Kidney (tissue), 14 donors: Measurements from ENCODE around the gene S100A5. TPM values are rescaled to one million over a fixed set of nuclear protein-coding genes. Genes with fewer than 3 reads are reported as not detected.
"Not testable (repeated sequence)": the region's sequence is repeated elsewhere in the genome, so short reads cannot be mapped to it uniquely, and the experiment has no call there.

Source experiments
- DNase-seq, 5 donors: peaks; one replicate each; pipeline ENCODE4 v3.0.0-alpha.2; 2013 to 2020
- FAIRE-seq: peaks from 2 replicates; lab custom pipeline; 2012; peaks lifted over from hg19 to GRCh38; lab: Jason Lieb, UNC
- H3K27ac ChIP-seq, 2 donors: one replicate each; pipeline ENCODE4 v1.7.0; 2013; ENCODE audit warnings: low read depth in 2 of 2, low read length in 2 of 2, inconsistent platforms in 1 of 2
- H3K27me3 ChIP-seq: one replicate; pipeline ENCODE4 v1.7.1; 2013; ENCODE audit warnings: low read length, inconsistent platforms; ENCODE audit not compliant: control insufficient read depth, insufficient read depth
- H3K36me3 ChIP-seq, 3 donors: one replicate each; pipeline versions ENCODE4 v1.7.0 to v1.7.1; 2013; ENCODE audit warnings: low read length in 3 of 3, control low read depth in 1 of 3, inconsistent platforms in 1 of 3; ENCODE audit not compliant: insufficient read depth in 3 of 3, control insufficient read depth in 2 of 3
- H3K4me1 ChIP-seq, 3 donors: one replicate each; pipeline versions ENCODE4 v1.7.0 to v1.7.1; 2013; ENCODE audit warnings: low read length in 3 of 3, inconsistent platforms in 1 of 3, low read depth in 1 of 3; ENCODE audit not compliant: control insufficient read depth in 2 of 3, insufficient read depth in 2 of 3
- H3K4me3 ChIP-seq, 3 donors: one replicate each; pipeline versions ENCODE4 v1.7.0 to v1.8.1; 2013; ENCODE audit warnings: low read length in 3 of 3, control low read depth in 1 of 3, inconsistent platforms in 1 of 3
- H3K9ac ChIP-seq, 3 donors: one replicate each; pipeline versions ENCODE4 v1.7.0 to v1.7.1; 2013; ENCODE audit warnings: low read length in 3 of 3, control low read depth in 1 of 3, inconsistent platforms in 1 of 3
- H3K9me3 ChIP-seq, 3 donors: one replicate each; pipeline versions ENCODE4 v1.7.0 to v1.7.1; 2013; ENCODE audit warnings: low read length in 3 of 3, control low read depth in 1 of 3, inconsistent platforms in 1 of 3; ENCODE audit not compliant: control insufficient read depth in 2 of 3, insufficient read depth in 1 of 3
- CTCF ChIP-seq: IDR thresholded peaks from 3 replicates; pipeline ENCODE4 v1.5.1; 2012; ENCODE audit warnings: mild to moderate bottlenecking, moderate library complexity, borderline replicate concordance; ENCODE audit not compliant: insufficient read depth; ENCODE audit errors: extremely low read depth
- intact Hi-C: fragments of 100-400 bp; cut with DNase I; formaldehyde crosslinking; loops from one replicate; pipeline ENCODE4 v1.11.1; 2022
- polyA plus RNA-seq: library from polyadenylated mRNA; stranded (reverse); fragments of 350-450 nt; fragmentation: Illumina TruSeq; extraction: RNeasy Lipid Tissue Mini Kit (QIAGEN cat#74804); gene quantifications from one replicate; pipeline ENCODE4 v1.2.3, GENCODE V29; 2014; ENCODE audit warnings: low read depth, low replicate concordance; ENCODE audit not compliant: insufficient read depth
- total RNA-seq: library from RNA; stranded (reverse); fragmentation: NEBNext Ultra II Directional; extraction: Animal tissue kit (Norgen Biotek cat#: 25700); gene quantifications from one replicate; pipeline ENCODE4 v1.2.1, GENCODE V29; 2021
- donor health status: control.
- donor health status: control.
- donor health status: control.
- donor health status: control.
- donor health status: control.
- donor health status: DM: yes; HTN: yes; CAD: no.
- donor health status: Normal renal cell carcinoma (clear cell type).

The S100A5 gene
- total and polyA plus RNA-seq, 2 donors from 2014 or later = 0.91 to 1.9 TPM

GRCh38 chr1:153563483-153563901 is 22.8 kb upstream of the S100A5 start:
- peaks cover 6 to 24% (median 19%) of the 10 kb centered on the region in 3 donors for H3K4me1 ChIP-seq
- TF ChIP-seq CTCF = no peak
- FAIRE-seq (no peak), DNase-seq (peak; percentile 69 to 88 (median 84))
- peak overlapping the region in 2 of 3 donors; percentile 31 to 44 for H3K4me3 ChIP-seq
- intact Hi-C loops = no loop called here
- H3K27ac ChIP-seq = peak overlapping the region; percentile 23 to 56
- H3K9me3 ChIP-seq = no peaks in the 10 kb centered on the region
- no peaks in the 10 kb centered on the region for H3K27me3 ChIP-seq
- H3K9ac ChIP-seq = peak overlapping the region in 2 of 3 donors; percentile 29 to 87
- H3K36me3 ChIP-seq = no peaks in the 10 kb centered on the region

- H3K9me3 ChIP-seq, H3K9ac ChIP-seq, DNase-seq, H3K27ac ChIP-seq, H3K4me3 ChIP-seq, H3K36me3 ChIP-seq, FAIRE-seq, intact Hi-C loops, H3K27me3 ChIP-seq: not testable (repeated sequence)
- peaks cover 2 to 16% (median 10%) of the 10 kb centered on the region in 3 donors for H3K4me1 ChIP-seq
Measured at GRCh38 chr1:153562021-153562420, 21.3 kb upstream of the S100A5 start.

GRCh38 chr1:153561466-153561985 is 20.8 kb upstream of the S100A5 start:
- H3K27ac ChIP-seq = no peak overlapping the region
- no peak overlapping the region for H3K9ac ChIP-seq
- DNase-seq (peak in 1 of 5 donors; percentile 57), FAIRE-seq (no peak)
- no peak for TF ChIP-seq CTCF
- intact Hi-C loops = no loop called here
- peaks cover 2 to 11% (median 6%) of the 10 kb centered on the region in 3 donors for H3K4me1 ChIP-seq
- no peaks in the 10 kb centered on the region for H3K9me3 ChIP-seq
- no peaks in the 10 kb centered on the region for H3K27me3 ChIP-seq
- no peak overlapping the region for H3K4me3 ChIP-seq
- H3K36me3 ChIP-seq = no peaks in the 10 kb centered on the region

- TF ChIP-seq CTCF = no peak
- intact Hi-C loops = no loop called here
- no peaks in the 10 kb centered on the region for H3K36me3 ChIP-seq
- no peaks in the 10 kb centered on the region for H3K27me3 ChIP-seq
- H3K4me1 ChIP-seq = peaks cover 1 to 9% (median 6%) of the 10 kb centered on the region in 3 donors
- no peak overlapping the region for H3K27ac ChIP-seq
- H3K9ac ChIP-seq = no peak overlapping the region
- DNase-seq = peak in 1 of 5 donors; percentile 19
- H3K9me3 ChIP-seq = no peaks in the 10 kb centered on the region
- FAIRE-seq = no peak
- H3K4me3 ChIP-seq = no peak overlapping the region
Measured at GRCh38 chr1:153560771-153561465, 20.2 kb upstream of the S100A5 start.
